ENCODE results near the gene ITGA4. TPM values are rescaled to one million over a fixed set of nuclear protein-coding genes. Genes with fewer than 3 reads are reported as not detected.

ITGA4 gene
- polyA plus RNA-seq, 2 of the 4 experiments (the other 2 are of a cell fraction) = 1.7 to 2.5 TPM

DNA sequence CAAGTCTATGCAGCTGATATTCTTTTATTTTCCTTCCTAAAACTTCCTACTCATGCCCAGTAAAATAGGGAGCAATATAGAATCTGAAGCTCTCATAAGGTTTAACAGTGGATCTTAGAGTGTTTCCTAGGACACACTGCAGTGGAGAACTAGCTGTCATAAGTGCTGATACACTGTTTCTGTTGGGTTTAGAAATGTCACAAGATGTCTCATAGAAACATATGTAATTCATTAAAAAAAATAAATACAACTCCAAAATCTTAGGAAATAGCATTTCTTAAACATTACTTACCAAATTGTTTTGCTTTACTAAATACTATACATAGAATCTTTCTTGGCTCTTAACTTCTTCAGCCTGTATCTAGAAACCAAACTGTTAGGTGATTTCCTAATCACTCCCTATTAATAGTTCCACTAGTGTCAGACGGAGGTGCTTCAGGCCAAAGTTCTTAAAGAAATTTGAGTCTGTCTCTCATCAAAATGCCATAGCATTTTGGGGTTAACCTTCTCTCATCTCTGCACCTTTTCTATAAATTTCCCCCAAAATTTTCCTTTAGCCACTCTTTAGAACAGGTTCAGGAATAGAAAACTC is 106.0 kb downstream of the ITGA4 start:
- H3K9me3 ChIP-seq = no peaks in the 10 kb centered on the region
- 58% methylated on average over 1 of the region's 1 CpG for WGBS (ENCODE audit: missing lambda C conversion rate)
- no peak for DNase-seq (ENCODE audit: low read depth in 1 of 2, low spot score in 1 of 2)
- H3K4me3 ChIP-seq = no peak overlapping the region
- no peak overlapping the region for H3K4me2 ChIP-seq
- POLR2A ChIA-PET = no interaction called here
- H3K4me1 ChIP-seq = no peaks in the 10 kb centered on the region
- no peak for ATAC-seq
- H3K27ac ChIP-seq = no peak overlapping the region
- TF ChIP-seq, protein P1, sequence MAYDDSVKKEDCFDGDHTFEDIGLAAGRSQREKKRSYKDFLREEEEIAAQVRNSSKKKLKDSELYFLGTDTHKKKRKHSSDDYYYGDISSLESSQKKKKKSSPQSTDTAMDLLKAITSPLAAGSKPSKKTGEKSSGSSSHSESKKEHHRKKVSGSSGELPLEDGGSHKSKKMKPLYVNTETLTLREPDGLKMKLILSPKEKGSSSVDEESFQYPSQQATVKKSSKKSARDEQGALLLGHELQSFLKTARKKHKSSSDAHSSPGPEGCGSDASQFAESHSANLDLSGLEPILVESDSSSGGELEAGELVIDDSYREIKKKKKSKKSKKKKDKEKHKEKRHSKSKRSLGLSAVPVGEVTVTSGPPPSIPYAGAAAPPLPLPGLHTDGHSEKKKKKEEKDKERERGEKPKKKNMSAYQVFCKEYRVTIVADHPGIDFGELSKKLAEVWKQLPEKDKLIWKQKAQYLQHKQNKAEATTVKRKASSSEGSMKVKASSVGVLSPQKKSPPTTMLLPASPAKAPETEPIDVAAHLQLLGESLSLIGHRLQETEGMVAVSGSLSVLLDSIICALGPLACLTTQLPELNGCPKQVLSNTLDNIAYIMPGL (CRISPR knock-in tag; IDR thresholded peaks at IDR 0.05; ENCODE audit: borderline replicate concordance) = no peak
- TF ChIP-seq CBX8 (IDR thresholded peaks at IDR 0.05) (no peak), HOXB13 (CRISPR knock-in tag; IDR thresholded peaks at IDR 0.05; ENCODE audit: low read depth) (no peak), RARB (CRISPR knock-in tag; IDR thresholded peaks at IDR 0.05) (no peak), CBX2 (IDR thresholded peaks at IDR 0.05; ENCODE audit: borderline replicate concordance, low read depth) (no peak), HOXB5 (CRISPR knock-in tag; IDR thresholded peaks at IDR 0.05) (no peak), ZSCAN20 (CRISPR knock-in tag; IDR thresholded peaks at IDR 0.05) (no peak), SREBF2 (IDR thresholded peaks at IDR 0.05) (no peak)
- CTCF ChIA-PET = interaction anchor here (1.3 kb wide), 1 partner anchor 152 kb away, joined by 3 read pairs; no protein-coding TSS in a partner anchor
- no peak for FAIRE-seq

DNA sequence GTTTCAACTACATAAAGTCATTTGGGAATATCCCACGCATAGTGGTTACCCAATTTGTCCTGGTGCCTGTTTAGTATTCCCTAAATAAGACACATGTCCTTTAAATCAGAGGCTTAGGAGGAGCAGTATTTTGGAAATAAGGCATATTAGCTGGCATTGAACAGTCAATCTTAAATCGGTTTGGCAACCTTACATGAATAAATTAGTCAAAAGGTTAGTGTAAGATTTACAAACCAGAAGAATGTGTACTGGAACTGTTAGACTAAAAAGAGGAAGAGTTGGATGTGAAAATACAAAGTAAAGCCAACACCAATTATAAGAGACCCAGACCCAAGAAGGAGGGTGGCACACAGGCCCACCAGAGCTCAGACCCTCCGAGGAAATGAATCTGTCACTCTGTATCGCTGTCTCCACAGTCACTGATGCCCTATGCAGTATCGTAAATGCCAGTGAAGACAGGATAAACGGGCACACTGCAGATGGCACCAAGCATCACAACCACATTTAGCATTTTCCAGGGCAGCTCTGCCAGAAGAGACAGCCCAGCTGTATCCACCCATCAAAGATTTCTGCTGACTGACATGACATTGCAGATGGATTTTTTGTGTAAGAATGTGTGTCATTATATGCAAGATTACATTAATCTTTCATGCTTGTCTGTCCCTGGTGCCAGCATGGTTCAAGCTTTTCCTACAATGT is 109.3 kb downstream of the ITGA4 start:
- WGBS (ENCODE audit: missing lambda C conversion rate) = 27% methylated on average over 6 of the region's 6 CpGs
- DNase-seq (ENCODE audit: low read depth in 1 of 2, low spot score in 1 of 2) (no peak), FAIRE-seq (no peak), ATAC-seq (no peak)
- no peak overlapping the region for H3K4me2 ChIP-seq
- no peak overlapping the region for H3K4me3 ChIP-seq
- no peaks in the 10 kb centered on the region for H3K9me3 ChIP-seq
- no peaks in the 10 kb centered on the region for H3K4me1 ChIP-seq
- TF ChIP-seq, protein P2, sequence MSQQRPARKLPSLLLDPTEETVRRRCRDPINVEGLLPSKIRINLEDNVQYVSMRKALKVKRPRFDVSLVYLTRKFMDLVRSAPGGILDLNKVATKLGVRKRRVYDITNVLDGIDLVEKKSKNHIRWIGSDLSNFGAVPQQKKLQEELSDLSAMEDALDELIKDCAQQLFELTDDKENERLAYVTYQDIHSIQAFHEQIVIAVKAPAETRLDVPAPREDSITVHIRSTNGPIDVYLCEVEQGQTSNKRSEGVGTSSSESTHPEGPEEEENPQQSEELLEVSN (IDR thresholded peaks at IDR 0.05; ENCODE audit: borderline replicate concordance, low read depth) = no peak
- TF ChIP-seq CHD4 (IDR thresholded peaks at IDR 0.05; ENCODE audit: borderline replicate concordance) = no peak
- no peak for TF ChIP-seq KDM5A (IDR thresholded peaks at IDR 0.05)
- TF ChIP-seq SREBF2 (IDR thresholded peaks at IDR 0.05) = no peak
- CTCF ChIA-PET = interaction anchor here (1.0 kb wide), 1 partner anchor 148 kb away, joined by 3 read pairs; no protein-coding TSS in a partner anchor
- H3K27ac ChIP-seq = no peak overlapping the region
- POLR2A ChIA-PET = no interaction called here

DNA sequence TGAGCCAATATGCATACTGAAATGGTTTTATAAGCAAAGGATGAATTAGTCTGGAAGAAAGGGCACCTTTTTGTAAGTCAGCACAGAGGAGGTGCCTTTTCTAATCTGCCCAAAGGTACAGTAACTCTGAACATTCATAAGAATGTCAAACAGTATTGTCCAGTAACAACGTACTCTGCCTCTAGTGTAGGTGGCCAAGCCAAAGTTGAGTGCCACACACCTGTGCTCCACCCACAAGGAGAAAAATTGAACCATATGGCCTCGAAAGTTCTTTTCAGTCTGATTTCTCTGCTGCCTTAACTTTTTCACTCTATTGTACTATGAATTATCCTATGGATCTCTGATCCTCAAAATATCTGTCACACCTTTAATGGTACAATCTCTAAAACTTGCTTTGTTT is 112.9 kb downstream of the ITGA4 start:
- DNase-seq (ENCODE audit: low read depth in 1 of 2, low spot score in 1 of 2) (no peak), ATAC-seq (no peak), FAIRE-seq (no peak)
- Histone ChIP-seq H3K4me1 (no peaks in the 10 kb centered on the region), H3K9me3 (no peaks in the 10 kb centered on the region), H3K4me2 (no peak overlapping the region), H3K27ac (no peak overlapping the region), H3K4me3 (no peak overlapping the region)
- TF ChIP-seq ZSCAN20 (CRISPR knock-in tag; IDR thresholded peaks at IDR 0.05) (no peak), CHD4 (IDR thresholded peaks at IDR 0.05; ENCODE audit: borderline replicate concordance) (no peak), FOXS1 (CRISPR knock-in tag; IDR thresholded peaks at IDR 0.05) (no peak), EHMT2 (IDR thresholded peaks at IDR 0.05; ENCODE audit: low read depth) (no peak), HOXB5 (CRISPR knock-in tag; IDR thresholded peaks at IDR 0.05) (no peak), TP53 (CRISPR knock-in tag; IDR thresholded peaks at IDR 0.05) (no peak), POLR2AphosphoS2 (conservative IDR thresholded peaks at IDR 0.05; ENCODE audit: low read length) (no peak), CBX2 (IDR thresholded peaks at IDR 0.05; ENCODE audit: borderline replicate concordance, low read depth) (no peak), BHLHE40 (IDR thresholded peaks at IDR 0.05; ENCODE audit: low read depth, low read length) (no peak), HOXA7 (CRISPR knock-in tag; IDR thresholded peaks at IDR 0.05) (no peak), PHF8 (IDR thresholded peaks at IDR 0.05; ENCODE audit: borderline replicate concordance, low read depth) (no peak), ZC3H11A (IDR thresholded peaks at IDR 0.05) (no peak), NFE2L2 (conservative IDR thresholded peaks at IDR 0.05; ENCODE audit: low read length) (no peak), HOXB13 (CRISPR knock-in tag; IDR thresholded peaks at IDR 0.05; ENCODE audit: low read depth) (no peak)
- 46% methylated on average over 2 of the region's 2 CpGs for WGBS (ENCODE audit: missing lambda C conversion rate)
- POLR2A ChIA-PET = no interaction called here
- CTCF ChIA-PET = interaction anchor here (4.3 to 10.3 kb wide), 2 partner anchors 146 to 508 kb away, joined by 23 to 129 read pairs; no protein-coding TSS in a partner anchor

All from A549 (cell line).